WTC11 (cell line): ENCODE measurements around the gene SERPIND1. TPM values are rescaled to one million over a fixed set of nuclear protein-coding genes. Genes with fewer than 3 reads are reported as not detected.

ENCODE experiments used
- ATAC-seq: fragments of 200-7000 bp; cut with Tn5 transposase; 2 replicates; pipeline ENCODE4 v1.10.0; 2021; ENCODE audit warnings: mild to moderate bottlenecking, moderate library complexity
- CTCF ChIA-PET: fragments of 300-600 bp; sonication (Branson Sonifier 250); formaldehyde crosslinking; loops from one replicate; lab custom pipeline; 2021; ENCODE audit warnings: antibody characterized with exemption; lab: Charles Lee
- POLR2A ChIA-PET: fragments of 350-600 bp; sonication (Branson Sonifier 250); formaldehyde crosslinking; loops from one replicate; lab custom pipeline; 2021; ENCODE audit warnings: antibody characterized with exemption; lab: Charles Lee
- DNase-seq: peaks from one replicate; pipeline ENCODE4 v3.0.0; 2021; ENCODE audit warnings: low spot score
- H3K27ac Mint-ChIP-seq: 2 replicates; pipeline ENCODE4 v1.8.0; 2021; ENCODE audit warnings: mixed read lengths
- H3K27me3 Mint-ChIP-seq: 2 replicates; pipeline ENCODE4 v1.8.0; 2021; ENCODE audit warnings: low read depth, mild to moderate bottlenecking, moderate library complexity, mixed read lengths
- H3K36me3 Mint-ChIP-seq: 2 replicates; pipeline ENCODE4 v1.8.0; 2021; ENCODE audit warnings: mixed read lengths
- H3K4me1 Mint-ChIP-seq: 2 replicates; pipeline ENCODE4 v1.8.0; 2022; ENCODE audit warnings: mixed read lengths
- H3K4me3 Mint-ChIP-seq: 2 replicates; pipeline ENCODE4 v1.8.0; 2021; ENCODE audit warnings: mild to moderate bottlenecking, moderate library complexity, mixed read lengths
- H3K9me3 Mint-ChIP-seq: 2 replicates; pipeline ENCODE4 v1.8.0; 2021; ENCODE audit warnings: mixed read lengths
- CDX4 ChIP-seq: fragments of 250-450 bp; sonication (Bioruptor Pico); IDR thresholded peaks from 2 replicates; pipeline ENCODE4 v1.9.0; 2021; ENCODE audit warnings: moderate library complexity, mild to moderate bottlenecking, inconsistent platforms, borderline replicate concordance
- CREB1 ChIP-seq: sonication (generic); formaldehyde crosslinking; IDR thresholded peaks from 2 replicates; pipeline ENCODE4 v1.8.0; 2023; ENCODE audit warnings: mild to moderate bottlenecking, missing genetic modification reagents
- CREM ChIP-seq: sonication (generic); formaldehyde crosslinking; IDR thresholded peaks from 2 replicates; pipeline ENCODE4 v1.8.1; 2022; ENCODE audit warnings: mild to moderate bottlenecking, missing genetic modification reagents, moderate library complexity
- E2F4 ChIP-seq: sonication (generic); formaldehyde crosslinking; IDR thresholded peaks from 2 replicates; pipeline ENCODE4 v1.8.1; 2022; ENCODE audit warnings: low read depth, mild to moderate bottlenecking, moderate library complexity, missing genetic modification reagents, borderline replicate concordance
- GABPB1 ChIP-seq: sonication (generic); formaldehyde crosslinking; IDR thresholded peaks from 2 replicates; pipeline ENCODE4 v1.8.1; 2023; ENCODE audit warnings: mild to moderate bottlenecking, missing genetic modification reagents
- JAZF1 ChIP-seq: fragments of 250-450 bp; sonication (Bioruptor Pico); IDR thresholded peaks from 2 replicates; pipeline ENCODE4 v1.9.0; 2021; ENCODE audit warnings: moderate library complexity, mild to moderate bottlenecking, inconsistent platforms
- MXD4 ChIP-seq: fragments of 250-450 bp; sonication (Bioruptor Pico); IDR thresholded peaks from 2 replicates; pipeline ENCODE4 v1.8.0; 2021; ENCODE audit warnings: mild to moderate bottlenecking, moderate library complexity, borderline replicate concordance
- NFE2L1 ChIP-seq: sonication (generic); formaldehyde crosslinking; IDR thresholded peaks from 2 replicates; pipeline ENCODE4 v1.8.1; 2023; ENCODE audit warnings: missing genetic modification reagents
- NFYB ChIP-seq: sonication (generic); formaldehyde crosslinking; conservative IDR thresholded peaks from 2 replicates; pipeline ENCODE4 v1.8.0; 2022; ENCODE audit warnings: low read depth, missing genetic modification reagents
- NR3C1 ChIP-seq: sonication (generic); formaldehyde crosslinking; conservative IDR thresholded peaks from 2 replicates; pipeline ENCODE4 v1.8.1; 2023; ENCODE audit warnings: low read depth, mild to moderate bottlenecking, missing genetic modification reagents
- PRRX2 ChIP-seq: fragments of 250-450 bp; sonication (Bioruptor Pico); IDR thresholded peaks from 2 replicates; pipeline ENCODE4 v1.8.0; 2021; ENCODE audit warnings: mild to moderate bottlenecking
- SOX15 ChIP-seq: fragments of 250-450 bp; sonication (Bioruptor Pico); IDR thresholded peaks from 2 replicates; pipeline ENCODE4 v1.9.0; 2021; ENCODE audit warnings: mild to moderate bottlenecking
- SP1 ChIP-seq: sonication (generic); formaldehyde crosslinking; conservative IDR thresholded peaks from 2 replicates; pipeline ENCODE4 v1.8.1; 2022; ENCODE audit warnings: missing genetic modification reagents
- TEAD4 ChIP-seq: sonication (generic); formaldehyde crosslinking; IDR thresholded peaks from 2 replicates; pipeline ENCODE4 v1.8.0; 2022; ENCODE audit warnings: mild to moderate bottlenecking, missing genetic modification reagents
- TP53 ChIP-seq: sonication (generic); formaldehyde crosslinking; IDR thresholded peaks from 2 replicates; pipeline ENCODE4 v1.8.1; 2023; ENCODE audit warnings: mild to moderate bottlenecking, missing genetic modification reagents
- ZMAT4 ChIP-seq: fragments of 250-450 bp; sonication (Bioruptor Pico); IDR thresholded peaks from 2 replicates; pipeline ENCODE4 v1.9.0; 2021; ENCODE audit warnings: mild to moderate bottlenecking
- ZNF121 ChIP-seq: sonication (generic); formaldehyde crosslinking; IDR thresholded peaks from 2 replicates; pipeline ENCODE4 v1.8.0; 2023; ENCODE audit warnings: missing genetic modification reagents
- ZNF263 ChIP-seq: sonication (generic); formaldehyde crosslinking; IDR thresholded peaks from 2 replicates; pipeline ENCODE4 v1.8.1; 2022; ENCODE audit warnings: low read depth, mild to moderate bottlenecking, moderate library complexity, missing genetic modification reagents
- ZNF317 ChIP-seq: sonication (generic); formaldehyde crosslinking; IDR thresholded peaks from 2 replicates; pipeline ENCODE4 v1.8.1; 2023; ENCODE audit warnings: low read depth, mild to moderate bottlenecking, moderate library complexity, missing genetic modification reagents, borderline replicate concordance
- ZNF416 ChIP-seq: fragments of 250-450 bp; sonication (Bioruptor Pico); IDR thresholded peaks from 2 replicates; pipeline ENCODE4 v1.9.0; 2021; ENCODE audit warnings: mild to moderate bottlenecking, inconsistent platforms
- ZNF425 ChIP-seq: fragments of 250-450 bp; sonication (Bioruptor Pico); conservative IDR thresholded peaks from 2 replicates; pipeline ENCODE4 v1.9.0; 2021; ENCODE audit warnings: mild to moderate bottlenecking
- ZNF512 ChIP-seq: sonication (generic); formaldehyde crosslinking; IDR thresholded peaks from 2 replicates; pipeline ENCODE4 v1.8.1; 2022; ENCODE audit warnings: missing genetic modification reagents, borderline replicate concordance
- ZNF671 ChIP-seq: fragments of 250-450 bp; sonication (Bioruptor Pico); IDR thresholded peaks from 2 replicates; pipeline ENCODE4 v1.8.0; 2021; ENCODE audit warnings: mild to moderate bottlenecking
- ZSCAN18 ChIP-seq: fragments of 250-450 bp; sonication (Bioruptor Pico); IDR thresholded peaks from 2 replicates; pipeline ENCODE4 v2.1.2; 2022; ENCODE audit warnings: mild to moderate bottlenecking, moderate library complexity
- total RNA-seq: library from RNA; stranded (reverse); gene quantifications from 3 replicates; pipeline ENCODE4 v1.2.3, GENCODE V29; 2021
- TF ChIP-seq, protein P1 (sequence below): fragments of 250-450 bp; sonication (Bioruptor Pico); IDR thresholded peaks from 2 replicates; pipeline ENCODE4 v1.8.0; 2021; ENCODE audit warnings: mild to moderate bottlenecking
- TF ChIP-seq, protein P2 (sequence below): sonication (generic); formaldehyde crosslinking; IDR thresholded peaks from 2 replicates; pipeline ENCODE4 v1.8.0; 2022; ENCODE audit warnings: mild to moderate bottlenecking, missing genetic modification reagents
- TF ChIP-seq, protein P3 (sequence below): sonication (generic); formaldehyde crosslinking; IDR thresholded peaks from 2 replicates; pipeline ENCODE4 v1.8.1; 2023; ENCODE audit warnings: mild to moderate bottlenecking, missing genetic modification reagents

Gene SERPIND1
- total RNA-seq, 1 experiment from 2014 or later: 0.22 TPM

DNA sequence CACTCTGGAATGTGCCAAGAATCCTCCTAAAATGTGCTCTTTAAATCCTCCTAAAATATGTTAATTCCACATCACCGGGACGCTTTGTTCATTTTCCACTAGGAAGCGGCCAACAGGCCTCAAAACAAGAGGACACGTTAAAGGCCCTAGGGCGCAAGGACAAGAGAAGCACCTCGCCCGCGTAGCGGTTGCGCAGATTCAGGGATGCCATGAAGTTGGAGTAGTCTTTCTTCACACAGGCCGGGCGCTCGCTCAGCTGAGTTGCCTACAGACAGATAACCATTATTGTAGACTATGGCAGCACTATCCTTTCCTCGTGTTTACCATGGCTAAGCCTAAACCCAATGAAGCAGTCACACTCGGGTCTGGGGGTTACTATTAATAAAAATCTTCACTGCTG is 29.5 kb upstream of the SERPIND1 start:
- ATAC-seq (no peak), DNase-seq (no peak)
- TF ChIP-seq JAZF1 (CRISPR knock-in tag): no peak
- TF ChIP-seq MXD4: no peak
- TF ChIP-seq NFYB: no peak
- no peak for TF ChIP-seq ZMAT4 (CRISPR knock-in tag)
- no peak for TF ChIP-seq CREB1 (CRISPR knock-in tag)
- TF ChIP-seq TEAD4 (CRISPR knock-in tag): no peak
- TF ChIP-seq E2F4: no peak
- no peak for TF ChIP-seq ZNF671 (CRISPR knock-in tag)
- no peak for TF ChIP-seq TP53 (CRISPR knock-in tag)
- TF ChIP-seq NFE2L1 (CRISPR knock-in tag): no peak
- TF ChIP-seq CDX4 (CRISPR knock-in tag): no peak
- TF ChIP-seq ZNF317 (CRISPR knock-in tag): no peak
- TF ChIP-seq SOX15 (CRISPR knock-in tag): no peak
- no peak for TF ChIP-seq ZNF121 (CRISPR knock-in tag)
- TF ChIP-seq SP1 (CRISPR knock-in tag): no peak
- no peak for TF ChIP-seq ZNF512 (CRISPR knock-in tag)
- TF ChIP-seq, protein P1, sequence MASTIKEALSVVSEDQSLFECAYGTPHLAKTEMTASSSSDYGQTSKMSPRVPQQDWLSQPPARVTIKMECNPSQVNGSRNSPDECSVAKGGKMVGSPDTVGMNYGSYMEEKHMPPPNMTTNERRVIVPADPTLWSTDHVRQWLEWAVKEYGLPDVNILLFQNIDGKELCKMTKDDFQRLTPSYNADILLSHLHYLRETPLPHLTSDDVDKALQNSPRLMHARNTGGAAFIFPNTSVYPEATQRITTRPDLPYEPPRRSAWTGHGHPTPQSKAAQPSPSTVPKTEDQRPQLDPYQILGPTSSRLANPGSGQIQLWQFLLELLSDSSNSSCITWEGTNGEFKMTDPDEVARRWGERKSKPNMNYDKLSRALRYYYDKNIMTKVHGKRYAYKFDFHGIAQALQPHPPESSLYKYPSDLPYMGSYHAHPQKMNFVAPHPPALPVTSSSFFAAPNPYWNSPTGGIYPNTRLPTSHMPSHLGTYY: no peak
- TF ChIP-seq PRRX2: no peak
- Mint-ChIP-seq H3K27ac (no peak overlapping the region), H3K36me3 (peaks cover 18% of the 10 kb centered on the region), H3K4me1 (no peaks in the 10 kb centered on the region), H3K9me3 (peaks cover 9% of the 10 kb centered on the region), H3K27me3 (no peaks in the 10 kb centered on the region), H3K4me3 (no peak overlapping the region)
- POLR2A ChIA-PET: no interaction called here
- CTCF ChIA-PET: no interaction called here

DNA sequence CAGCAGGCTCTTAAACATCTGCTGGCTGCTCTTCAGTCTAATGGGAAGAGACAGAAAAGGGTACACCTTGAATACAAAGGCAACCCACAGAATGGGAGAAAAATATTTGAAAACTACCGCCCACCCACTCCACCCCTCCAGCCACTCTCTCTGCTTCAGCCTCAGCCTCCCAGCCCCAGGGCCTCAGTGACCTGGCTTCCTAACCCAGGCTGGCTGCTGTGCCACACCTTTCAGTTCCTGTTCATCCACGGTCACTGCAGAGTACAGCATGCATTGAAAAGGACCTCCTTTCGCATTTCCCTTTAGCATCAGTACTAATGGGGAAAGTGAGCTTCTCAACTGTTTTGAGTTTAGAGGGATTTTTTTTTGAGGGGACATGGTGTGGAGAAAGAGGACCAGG is 28.8 kb upstream of the SERPIND1 start:
- H3K9me3 Mint-ChIP-seq: peaks cover 8% of the 10 kb centered on the region
- POLR2A ChIA-PET: no interaction called here
- H3K27ac Mint-ChIP-seq: no peak overlapping the region
- H3K27me3 Mint-ChIP-seq: no peaks in the 10 kb centered on the region
- DNase-seq (no peak), ATAC-seq (no peak)
- H3K4me3 Mint-ChIP-seq: no peak overlapping the region
- H3K36me3 Mint-ChIP-seq: peaks cover 16% of the 10 kb centered on the region
- H3K4me1 Mint-ChIP-seq: no peaks in the 10 kb centered on the region
- CTCF ChIA-PET: no interaction called here
- TF ChIP-seq GABPB1 (CRISPR knock-in tag) (no peak), ZNF671 (CRISPR knock-in tag) (no peak), CREM (CRISPR knock-in tag) (no peak), ZNF416 (CRISPR knock-in tag) (no peak), NR3C1 (CRISPR knock-in tag) (no peak), ZNF263 (CRISPR knock-in tag) (no peak), ZSCAN18 (CRISPR knock-in tag) (no peak), JAZF1 (CRISPR knock-in tag) (no peak), ZNF425 (CRISPR knock-in tag) (no peak)
- TF ChIP-seq, protein P2, sequence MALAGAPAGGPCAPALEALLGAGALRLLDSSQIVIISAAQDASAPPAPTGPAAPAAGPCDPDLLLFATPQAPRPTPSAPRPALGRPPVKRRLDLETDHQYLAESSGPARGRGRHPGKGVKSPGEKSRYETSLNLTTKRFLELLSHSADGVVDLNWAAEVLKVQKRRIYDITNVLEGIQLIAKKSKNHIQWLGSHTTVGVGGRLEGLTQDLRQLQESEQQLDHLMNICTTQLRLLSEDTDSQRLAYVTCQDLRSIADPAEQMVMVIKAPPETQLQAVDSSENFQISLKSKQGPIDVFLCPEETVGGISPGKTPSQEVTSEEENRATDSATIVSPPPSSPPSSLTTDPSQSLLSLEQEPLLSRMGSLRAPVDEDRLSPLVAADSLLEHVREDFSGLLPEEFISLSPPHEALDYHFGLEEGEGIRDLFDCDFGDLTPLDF (CRISPR knock-in tag): no peak
- TF ChIP-seq, protein P3, sequence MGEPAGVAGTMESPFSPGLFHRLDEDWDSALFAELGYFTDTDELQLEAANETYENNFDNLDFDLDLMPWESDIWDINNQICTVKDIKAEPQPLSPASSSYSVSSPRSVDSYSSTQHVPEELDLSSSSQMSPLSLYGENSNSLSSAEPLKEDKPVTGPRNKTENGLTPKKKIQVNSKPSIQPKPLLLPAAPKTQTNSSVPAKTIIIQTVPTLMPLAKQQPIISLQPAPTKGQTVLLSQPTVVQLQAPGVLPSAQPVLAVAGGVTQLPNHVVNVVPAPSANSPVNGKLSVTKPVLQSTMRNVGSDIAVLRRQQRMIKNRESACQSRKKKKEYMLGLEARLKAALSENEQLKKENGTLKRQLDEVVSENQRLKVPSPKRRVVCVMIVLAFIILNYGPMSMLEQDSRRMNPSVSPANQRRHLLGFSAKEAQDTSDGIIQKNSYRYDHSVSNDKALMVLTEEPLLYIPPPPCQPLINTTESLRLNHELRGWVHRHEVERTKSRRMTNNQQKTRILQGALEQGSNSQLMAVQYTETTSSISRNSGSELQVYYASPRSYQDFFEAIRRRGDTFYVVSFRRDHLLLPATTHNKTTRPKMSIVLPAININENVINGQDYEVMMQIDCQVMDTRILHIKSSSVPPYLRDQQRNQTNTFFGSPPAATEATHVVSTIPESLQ: no peak
